T-cell (primary cell): ENCODE data around the gene ADAMTS17. TPM values are rescaled to one million over a fixed set of nuclear protein-coding genes. Genes with fewer than 3 reads are reported as not detected.

Source experiments
- ATAC-seq, 4 experiments: fragments of 200-7000 bp in 3 of 4; fragments of 150-1000 bp in 1 of 4; cut with Tn5 transposase; replicated peaks in 1 of 4; 1 replicate in 3 of 4; 2 replicates in 1 of 4; pipeline ENCODE4 v1.10.0; 2021; ENCODE audit warnings: moderate library complexity in 3 of 4, mild to moderate bottlenecking in 2 of 4, moderate number of reproducible peaks in 1 of 4
- CTCF ChIA-PET, 2 donors: fragments of 300-600 bp; sonication (Branson Sonifier 250); formaldehyde crosslinking; loops; one replicate each; lab custom pipeline; 2022; ENCODE audit warnings: antibody characterized with exemption in 2 of 2; lab: Charles Lee
- POLR2A ChIA-PET, 2 donors: fragments of 300-600 bp; sonication (Branson Sonifier 250); formaldehyde crosslinking; loops; one replicate each; lab custom pipeline; 2022; ENCODE audit warnings: antibody characterized with exemption in 2 of 2; lab: Charles Lee
- DNase-seq, 35 experiments: peaks; one replicate each; pipeline versions ENCODE4 v3.0.0 to v3.0.0-alpha.2; 2013 to 2023
- H3K27ac ChIP-seq: one replicate; pipeline ENCODE4 v1.5.1; 2013; ENCODE audit warnings: low read length
- H3K27me3 ChIP-seq, 2 experiments: replicated peaks in 1 of 2; 1 replicate in 1 of 2; 2 replicates in 1 of 2; pipeline versions ENCODE4 v1.6.1 to v1.7.0; 2013; ENCODE audit warnings: low read length in 1 of 2, mixed read lengths in 1 of 2; ENCODE audit not compliant: control insufficient read depth in 2 of 2, insufficient read depth in 2 of 2; ENCODE audit errors: extremely low read depth in 1 of 2
- H3K36me3 ChIP-seq, 2 donors: 1 replicate in 1 of 2; 2 replicates in 1 of 2; pipeline versions ENCODE4 v1.6.1 to v1.7.0; 2013; ENCODE audit warnings: low read length in 1 of 2; ENCODE audit not compliant: control insufficient read depth in 2 of 2, insufficient read depth in 1 of 2; ENCODE audit errors: extremely low read depth in 1 of 2
- H3K4me1 ChIP-seq, 2 experiments: 1 replicate in 1 of 2; 2 replicates in 1 of 2; pipeline versions ENCODE4 v1.6.1 to v1.7.0; 2013; ENCODE audit warnings: low read length in 2 of 2, mixed read lengths in 1 of 2; ENCODE audit not compliant: insufficient read depth in 2 of 2, control insufficient read depth in 1 of 2; ENCODE audit errors: extremely low read depth in 1 of 2
- H3K4me3 ChIP-seq, 2 donors: 1 replicate in 1 of 2; 2 replicates in 1 of 2; pipeline versions ENCODE4 v1.5.1 to v1.7.0; 2013; ENCODE audit warnings: mild to moderate bottlenecking in 2 of 2, low read length in 1 of 2, moderate library complexity in 1 of 2; ENCODE audit not compliant: control insufficient read depth in 1 of 2; ENCODE audit errors: extremely low read depth in 1 of 2
- H3K9me3 ChIP-seq: 2 replicates; pipeline ENCODE4 v1.7.0; 2013
- H3K27ac Mint-ChIP-seq, 2 donors: one replicate each; pipeline ENCODE4 v1.8.0; 2020 to 2021; ENCODE audit warnings: mild to moderate bottlenecking in 2 of 2, mixed read lengths in 2 of 2
- H3K27me3 Mint-ChIP-seq, 2 donors: one replicate each; pipeline ENCODE4 v1.8.0; 2021 to 2022; ENCODE audit warnings: mixed read lengths in 2 of 2
- H3K36me3 Mint-ChIP-seq: one replicate; pipeline ENCODE4 v1.8.0; 2021; ENCODE audit warnings: mixed read lengths
- H3K4me1 Mint-ChIP-seq, 3 donors: one replicate each; pipeline ENCODE4 v1.8.0; 2020 to 2022; ENCODE audit warnings: mixed read lengths in 3 of 3, mild to moderate bottlenecking in 1 of 3
- H3K4me3 Mint-ChIP-seq, 3 donors: one replicate each; pipeline ENCODE4 v1.8.0; 2020 to 2022; ENCODE audit warnings: mild to moderate bottlenecking in 3 of 3, mixed read lengths in 3 of 3, moderate library complexity in 3 of 3
- H3K9me3 Mint-ChIP-seq, 3 donors: one replicate each; pipeline ENCODE4 v1.8.0; 2020 to 2022; ENCODE audit warnings: mixed read lengths in 3 of 3
- WGBS: methylation state at CpG from one replicate; pipeline ENCODE4 v1.1.5; 2013; ENCODE audit warnings: missing lambda C conversion rate; ENCODE audit not compliant: insufficient coverage; 5-methylcytosine and 5-hydroxymethylcytosine counted together
- total RNA-seq, 35 experiments: library from RNA in 6 of 35; stranded (reverse) in 6 of 35; fragments of 120-200 nt in 1 of 35; gene quantifications; one replicate each; pipeline versions ENCODE4 v1.2.1 to v1.2.4 and lab custom pipeline; 2013 to 2026

The ADAMTS17 gene
- total RNA-seq, 5 donors from 2014 or later (not counting 1 experiment from before 2014, with no cell fraction given), result 8.9 to 17.8 (median 11.6) TPM

DNA sequence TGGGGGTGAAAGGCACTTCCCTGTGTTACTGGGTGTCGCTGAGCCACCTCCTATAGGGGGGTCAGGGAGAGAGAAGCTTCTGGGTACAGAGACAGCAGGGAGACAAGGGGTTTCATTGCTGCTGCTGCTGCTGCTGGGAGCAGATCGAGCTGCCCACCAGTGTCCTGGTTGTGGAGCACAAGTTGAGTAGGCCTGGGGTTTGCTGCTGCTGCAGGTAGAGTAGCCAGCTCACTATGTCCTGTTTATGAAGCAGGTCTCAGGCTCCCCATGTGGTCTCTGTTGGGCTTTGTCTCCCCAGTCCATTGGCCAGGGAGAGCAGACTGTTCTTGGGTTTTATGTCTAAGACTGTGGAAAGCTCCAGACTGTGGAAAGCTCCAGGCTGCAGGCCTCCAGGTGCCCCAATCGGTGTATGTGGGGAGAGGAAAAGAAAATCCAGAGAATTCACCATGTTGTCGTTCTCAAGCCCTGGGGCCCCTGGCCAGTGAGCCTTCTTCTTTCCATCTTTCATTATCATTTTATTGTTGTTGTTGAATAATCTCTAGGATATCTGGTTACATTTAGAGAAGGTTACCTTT is 157.8 kb downstream of the ADAMTS17 start:
- no peaks in the 10 kb centered on the region for H3K4me1 ChIP-seq
- no peak for ATAC-seq
- POLR2A ChIA-PET, result no interaction called here
- DNase-seq, result no peak
- H3K27me3 ChIP-seq, result peaks cover 0 to 3% of the 10 kb centered on the region in 2 experiments
- H3K36me3 ChIP-seq, result no peaks in the 10 kb centered on the region
- H3K36me3 Mint-ChIP-seq, result peaks cover 14% of the 10 kb centered on the region
- WGBS, result 55% methylated on average over 2 of the region's 4 CpGs
- H3K27me3 Mint-ChIP-seq, result no peaks in the 10 kb centered on the region
- no peak overlapping the region for H3K27ac ChIP-seq
- H3K27ac Mint-ChIP-seq, result no peak overlapping the region
- CTCF ChIA-PET, result no interaction called here
- no peak overlapping the region for H3K4me3 ChIP-seq
- H3K4me3 Mint-ChIP-seq, result no peak overlapping the region
- no peaks in the 10 kb centered on the region for H3K4me1 Mint-ChIP-seq
- H3K9me3 Mint-ChIP-seq, result peaks cover 0 to 5% (median 0%) of the 10 kb centered on the region in 3 donors
- no peaks in the 10 kb centered on the region for H3K9me3 ChIP-seq

DNA sequence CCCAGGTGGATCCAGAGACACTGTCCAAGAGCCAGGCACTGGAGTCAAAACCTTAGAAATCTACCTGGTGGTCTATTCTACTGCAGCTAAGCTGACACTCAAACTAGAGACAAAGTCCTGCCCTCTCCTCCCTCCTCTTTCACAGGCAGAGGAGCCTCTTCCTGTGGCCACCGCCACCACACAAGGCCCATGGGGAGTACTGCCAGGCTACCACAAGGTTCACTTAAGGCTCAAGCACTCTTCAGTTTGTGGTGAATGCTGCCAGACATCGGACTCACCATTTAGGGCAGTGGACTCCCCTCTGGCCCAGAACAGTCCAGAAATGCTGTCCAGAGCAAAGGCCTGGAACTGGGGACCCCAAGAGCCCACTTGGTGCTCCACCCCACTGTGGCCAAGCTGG is 160.9 kb downstream of the ADAMTS17 start:
- peaks cover 0 to 3% of the 10 kb centered on the region in 2 experiments for H3K27me3 ChIP-seq
- Mint-ChIP-seq H3K4me1 (no peaks in the 10 kb centered on the region), H3K27me3 (no peaks in the 10 kb centered on the region), H3K4me3 (no peak overlapping the region), H3K9me3 (peaks cover 2 to 23% (median 5%) of the 10 kb centered on the region in 3 donors), H3K36me3 (peaks cover 8% of the 10 kb centered on the region), H3K27ac (no peak overlapping the region)
- POLR2A ChIA-PET, result no interaction called here
- no peak overlapping the region for H3K4me3 ChIP-seq
- H3K36me3 ChIP-seq, result no peaks in the 10 kb centered on the region
- DNase-seq, result no peak
- no peaks in the 10 kb centered on the region for H3K9me3 ChIP-seq
- 91% methylated on average over 2 of the region's 2 CpGs for WGBS
- H3K27ac ChIP-seq, result no peak overlapping the region
- H3K4me1 ChIP-seq, result no peaks in the 10 kb centered on the region
- CTCF ChIA-PET, result no interaction called here
- no peak for ATAC-seq

DNA sequence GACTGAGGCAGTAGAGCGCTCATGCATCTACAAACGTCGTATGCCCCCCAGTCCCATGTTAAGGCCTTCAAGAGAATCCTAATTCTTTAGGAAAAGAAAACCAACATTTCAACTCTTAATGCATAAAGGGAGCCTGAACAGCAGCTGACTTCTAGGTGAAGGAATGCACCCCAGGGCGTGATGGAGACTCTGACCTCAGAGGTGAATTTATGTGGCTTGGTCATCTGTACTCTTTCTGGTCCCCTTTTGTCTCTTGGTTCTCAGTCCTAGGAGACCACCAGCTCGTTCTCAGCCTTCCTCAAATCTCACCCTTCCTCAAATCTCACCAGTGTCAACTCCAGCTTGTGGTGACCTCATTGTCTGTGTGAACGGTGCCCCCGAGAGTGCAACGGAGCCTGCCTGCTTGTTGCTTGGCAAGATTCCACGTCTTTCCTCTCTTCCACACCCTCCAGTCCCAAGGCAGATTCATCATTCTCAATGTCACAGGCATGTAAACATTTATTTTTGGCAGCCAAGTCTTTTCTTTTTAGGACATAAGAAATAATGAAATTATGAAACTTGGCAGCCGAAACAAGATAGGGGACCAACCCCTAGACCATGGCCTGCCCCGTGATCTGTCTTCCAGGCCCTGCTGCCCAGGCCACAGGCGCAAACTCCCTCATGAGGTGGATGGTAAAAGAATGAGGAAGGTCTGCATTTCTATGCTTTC is 166.2 kb downstream of the ADAMTS17 start:
- Histone ChIP-seq H3K9me3 (no peaks in the 10 kb centered on the region), H3K4me1 (no peaks in the 10 kb centered on the region), H3K4me3 (no peak overlapping the region), H3K27me3 (no peaks in the 10 kb centered on the region), H3K27ac (no peak overlapping the region), H3K36me3 (no peaks in the 10 kb centered on the region)
- ATAC-seq (no peak), DNase-seq (no peak)
- no peak overlapping the region for H3K4me3 Mint-ChIP-seq
- no peaks in the 10 kb centered on the region for H3K27me3 Mint-ChIP-seq
- H3K9me3 Mint-ChIP-seq, result peaks cover 11 to 34% (median 13%) of the 10 kb centered on the region in 3 donors
- CTCF ChIA-PET, result no interaction called here
- H3K36me3 Mint-ChIP-seq, result peaks cover 3% of the 10 kb centered on the region
- WGBS, result 80% methylated on average over 6 of the region's 12 CpGs
- peaks cover 0 to 2% (median under 1%) of the 10 kb centered on the region in 3 donors for H3K4me1 Mint-ChIP-seq
- H3K27ac Mint-ChIP-seq, result no peak overlapping the region
- POLR2A ChIA-PET, result no interaction called here

DNA sequence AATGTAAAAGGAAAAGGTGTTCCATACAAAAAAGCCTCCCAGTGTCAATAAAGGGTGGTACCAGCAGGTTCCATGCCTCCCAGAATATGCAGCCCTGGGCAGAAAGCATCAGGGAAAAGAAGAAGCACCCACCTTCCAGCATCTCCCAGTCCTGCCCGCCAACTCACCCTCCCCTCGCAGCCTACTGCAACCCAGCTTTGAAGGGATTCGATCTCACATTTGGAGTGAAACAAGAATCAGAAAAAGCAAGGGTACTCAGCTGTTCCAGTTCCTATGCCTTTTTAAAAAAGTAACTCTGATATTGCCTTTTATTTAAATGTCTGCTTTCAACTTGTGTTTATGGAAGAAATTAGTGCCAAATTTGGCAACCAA is 166.9 kb downstream of the ADAMTS17 start:
- H3K36me3 Mint-ChIP-seq, result peaks cover 3% of the 10 kb centered on the region
- H3K36me3 ChIP-seq, result no peaks in the 10 kb centered on the region
- POLR2A ChIA-PET, result no interaction called here
- H3K27ac Mint-ChIP-seq, result no peak overlapping the region
- no peaks in the 10 kb centered on the region for H3K9me3 ChIP-seq
- peaks cover 11 to 34% (median 13%) of the 10 kb centered on the region in 3 donors for H3K9me3 Mint-ChIP-seq
- no peaks in the 10 kb centered on the region for H3K4me1 ChIP-seq
- H3K4me3 ChIP-seq, result no peak overlapping the region
- no peaks in the 10 kb centered on the region for H3K27me3 ChIP-seq
- H3K27ac ChIP-seq, result no peak overlapping the region
- peaks cover 0 to 7% (median 2%) of the 10 kb centered on the region in 3 donors for H3K4me1 Mint-ChIP-seq
- DNase-seq (no peak), ATAC-seq (no peak)
- H3K27me3 Mint-ChIP-seq, result no peaks in the 10 kb centered on the region
- 100% methylated on average over 1 of the region's 3 CpGs for WGBS
- CTCF ChIA-PET, result no interaction called here
- no peak overlapping the region for H3K4me3 Mint-ChIP-seq

DNA sequence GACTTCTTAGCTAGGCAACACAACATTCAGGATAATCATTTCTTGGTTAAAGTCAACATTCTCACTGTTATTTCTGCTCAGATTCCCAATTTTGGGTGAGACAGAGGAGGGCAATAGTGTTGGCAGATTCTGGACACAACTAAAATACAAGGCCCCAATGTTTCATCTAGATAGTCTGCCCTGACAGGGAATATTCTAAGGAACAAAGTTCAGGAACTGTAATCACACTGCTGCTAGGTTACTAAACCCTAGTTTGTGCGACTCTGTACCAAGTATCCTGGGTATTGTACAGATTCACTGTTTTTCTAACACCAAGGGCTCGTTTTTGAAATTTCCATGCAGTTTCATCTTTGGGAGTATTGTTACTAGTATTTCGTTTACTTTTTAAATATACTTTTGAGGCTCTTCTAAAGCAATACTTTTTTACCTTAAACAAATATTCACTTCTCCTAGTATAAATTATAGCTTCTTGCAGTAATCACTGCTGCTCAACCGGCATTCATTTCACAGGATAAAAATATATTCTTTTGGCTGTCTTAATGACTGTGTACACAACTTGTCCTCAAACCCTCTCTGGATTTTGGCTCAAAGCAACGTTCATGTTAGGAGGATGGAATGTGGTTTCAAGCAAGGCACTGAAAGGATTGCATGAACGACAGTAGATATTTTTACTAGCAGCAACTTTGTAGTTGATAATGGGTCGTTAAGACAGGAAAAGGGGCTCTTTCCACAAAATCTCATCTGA is 167.4 kb downstream of the ADAMTS17 start:
- Mint-ChIP-seq H3K27me3 (no peaks in the 10 kb centered on the region), H3K4me3 (no peak overlapping the region), H3K27ac (no peak overlapping the region), H3K9me3 (peaks cover 11 to 32% (median 13%) of the 10 kb centered on the region in 3 donors), H3K4me1 (peaks cover 0 to 7% (median 2%) of the 10 kb centered on the region in 3 donors), H3K36me3 (peaks cover 4% of the 10 kb centered on the region)
- Histone ChIP-seq H3K4me1 (no peaks in the 10 kb centered on the region), H3K36me3 (no peaks in the 10 kb centered on the region), H3K27me3 (no peaks in the 10 kb centered on the region), H3K27ac (no peak overlapping the region), H3K4me3 (no peak overlapping the region), H3K9me3 (no peaks in the 10 kb centered on the region)
- ATAC-seq (no peak), DNase-seq (no peak)
- CTCF ChIA-PET, result no interaction called here
- WGBS, result no CpG with 5 or more reads among the region's 7 CpGs
- POLR2A ChIA-PET, result no interaction called here

DNA sequence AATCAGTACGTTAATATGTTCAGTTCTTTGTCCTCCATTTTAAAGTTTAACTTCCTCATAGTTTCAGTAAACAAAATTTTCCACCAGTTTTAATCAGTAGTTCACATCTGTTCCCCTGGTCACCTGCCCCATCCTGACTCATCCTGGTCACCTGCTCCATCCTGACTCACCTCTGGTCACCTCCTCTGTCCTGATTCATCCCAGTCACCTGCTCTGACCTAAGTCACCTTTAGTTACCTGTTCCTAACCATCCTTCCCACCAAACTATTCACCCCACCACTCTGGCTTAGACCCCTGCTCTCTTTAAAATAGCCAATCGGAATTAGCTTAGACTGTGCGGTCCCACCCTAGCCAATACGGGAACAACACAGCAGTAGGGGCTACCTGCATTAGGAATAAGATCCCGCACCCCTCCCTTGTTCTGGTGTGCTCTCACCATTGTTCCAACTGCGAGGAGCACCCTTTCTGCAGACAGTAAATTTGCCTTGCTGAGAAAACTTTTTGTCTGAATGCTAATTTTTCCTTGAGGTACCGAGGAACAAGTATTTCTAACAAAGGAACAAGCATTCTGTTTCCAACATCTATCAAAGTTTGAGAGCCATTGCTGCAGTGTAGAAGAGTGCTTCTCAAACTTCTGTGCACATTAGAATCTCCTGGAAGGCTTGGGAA is 169.3 kb downstream of the ADAMTS17 start:
- CTCF ChIA-PET, result no interaction called here
- Histone ChIP-seq H3K4me1 (no peaks in the 10 kb centered on the region), H3K27me3 (no peaks in the 10 kb centered on the region), H3K4me3 (no peak overlapping the region), H3K9me3 (no peaks in the 10 kb centered on the region), H3K36me3 (no peaks in the 10 kb centered on the region), H3K27ac (no peak overlapping the region)
- H3K4me1 Mint-ChIP-seq, result peaks cover 0 to 7% (median 2%) of the 10 kb centered on the region in 3 donors
- ATAC-seq (no peak), DNase-seq (no peak)
- H3K4me3 Mint-ChIP-seq, result no peak overlapping the region
- no peak overlapping the region for H3K27ac Mint-ChIP-seq
- 87% methylated on average over 5 of the region's 7 CpGs for WGBS
- peaks cover 11 to 25% (median 13%) of the 10 kb centered on the region in 3 donors for H3K9me3 Mint-ChIP-seq
- no peaks in the 10 kb centered on the region for H3K27me3 Mint-ChIP-seq
- H3K36me3 Mint-ChIP-seq, result peaks cover 15% of the 10 kb centered on the region
- POLR2A ChIA-PET, result no interaction called here
